GM19324 (cell line): ENCODE data around the gene AFDN.

Experiments used
- ATAC-seq: cut with Tn5 transposase; IDR thresholded peaks from one replicate; pipeline ENCODE4 v1.9.1; 2021; ENCODE audit warnings: mild to moderate bottlenecking, moderate library complexity; ENCODE audit not compliant: unreplicated experiment, low FRiP score

The AFDN gene

DNA sequence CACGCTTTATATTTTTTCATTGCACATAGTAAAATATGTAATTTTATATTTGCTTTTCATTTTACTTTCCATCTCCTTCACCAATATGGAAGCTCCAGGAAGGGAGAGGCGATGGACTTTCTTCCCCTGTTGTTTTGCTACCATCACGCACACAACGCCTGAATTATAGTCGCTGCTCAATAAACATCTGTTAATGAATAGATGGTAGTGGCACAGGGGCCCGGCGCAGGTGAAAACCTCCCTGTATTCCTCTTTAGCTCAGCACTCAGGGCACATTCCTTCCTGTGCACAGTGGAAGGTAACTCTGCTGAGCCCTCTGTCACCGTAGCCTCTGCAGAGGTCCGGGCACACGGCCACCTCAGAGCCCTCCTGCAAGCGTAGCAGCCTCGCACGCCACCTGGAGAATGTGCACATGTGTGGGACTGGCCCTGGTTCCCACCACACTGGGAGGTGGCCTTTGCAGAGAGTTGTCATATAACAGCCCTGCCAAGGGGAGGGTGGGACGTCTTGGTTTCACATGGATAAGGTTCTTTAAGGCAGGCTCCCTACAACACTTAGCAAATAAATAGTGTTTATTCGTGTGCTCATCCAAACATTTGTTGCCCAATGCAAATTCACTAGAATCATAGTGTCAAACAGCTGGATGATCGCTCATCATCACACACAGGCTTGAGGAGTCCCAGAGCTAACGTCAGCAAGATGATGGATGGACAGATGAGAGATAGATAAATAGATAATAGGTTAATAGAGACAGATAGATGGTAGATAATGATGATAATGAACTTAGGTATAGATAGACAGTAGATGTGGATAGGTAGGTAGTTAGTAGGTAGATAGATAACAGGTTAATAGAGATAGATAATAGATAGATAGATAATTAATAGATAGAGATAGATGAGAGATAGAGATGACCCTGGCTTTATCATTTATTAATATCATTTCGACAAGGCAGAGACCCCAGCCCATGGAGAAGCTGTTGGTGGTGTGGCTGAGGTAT, 32.3 kb upstream of the AFDN start:
- ATAC-seq, result no peak

DNA sequence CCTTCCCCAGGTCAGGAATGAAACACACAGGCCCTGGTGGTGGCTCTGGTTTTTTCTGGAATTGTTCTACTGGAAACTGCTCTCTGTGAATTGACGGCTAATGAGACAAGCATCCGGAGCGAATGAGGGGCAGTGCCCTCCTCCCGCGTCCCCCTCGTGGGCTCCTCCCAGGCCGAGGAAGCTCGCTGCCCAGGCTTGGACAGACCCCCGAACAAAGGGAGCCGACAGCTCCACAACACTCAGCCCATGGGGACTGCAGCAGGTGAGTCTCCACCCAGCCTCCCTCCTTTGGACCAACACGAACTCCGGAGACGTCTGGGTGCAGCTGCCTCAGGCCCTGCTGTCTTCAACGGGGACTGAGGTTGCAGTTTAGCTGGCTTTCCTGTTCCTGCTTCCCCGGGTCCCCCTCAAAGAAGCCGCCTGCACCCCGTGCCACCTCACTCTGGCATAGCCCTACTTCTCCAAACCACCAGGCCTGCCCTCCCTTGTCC, 31.3 kb upstream of the AFDN start:
- ATAC-seq, result no peak

DNA sequence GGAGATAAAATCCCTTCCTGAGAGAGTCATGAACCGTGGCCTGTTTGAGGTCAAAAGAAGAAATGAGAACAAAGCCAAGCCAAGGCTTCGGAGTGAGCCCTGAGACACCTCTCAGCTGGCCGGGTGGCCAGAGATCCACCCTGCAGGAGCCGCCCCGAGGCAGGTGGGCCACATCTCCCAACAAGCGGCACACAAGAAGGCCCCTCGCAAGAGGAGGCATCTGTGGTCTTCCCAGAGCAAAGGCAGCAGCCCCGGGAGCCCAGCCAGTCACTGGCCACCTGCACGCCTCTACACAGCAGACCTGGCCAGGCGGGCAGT, 30.9 kb upstream of the AFDN start:
- no peak for ATAC-seq

DNA sequence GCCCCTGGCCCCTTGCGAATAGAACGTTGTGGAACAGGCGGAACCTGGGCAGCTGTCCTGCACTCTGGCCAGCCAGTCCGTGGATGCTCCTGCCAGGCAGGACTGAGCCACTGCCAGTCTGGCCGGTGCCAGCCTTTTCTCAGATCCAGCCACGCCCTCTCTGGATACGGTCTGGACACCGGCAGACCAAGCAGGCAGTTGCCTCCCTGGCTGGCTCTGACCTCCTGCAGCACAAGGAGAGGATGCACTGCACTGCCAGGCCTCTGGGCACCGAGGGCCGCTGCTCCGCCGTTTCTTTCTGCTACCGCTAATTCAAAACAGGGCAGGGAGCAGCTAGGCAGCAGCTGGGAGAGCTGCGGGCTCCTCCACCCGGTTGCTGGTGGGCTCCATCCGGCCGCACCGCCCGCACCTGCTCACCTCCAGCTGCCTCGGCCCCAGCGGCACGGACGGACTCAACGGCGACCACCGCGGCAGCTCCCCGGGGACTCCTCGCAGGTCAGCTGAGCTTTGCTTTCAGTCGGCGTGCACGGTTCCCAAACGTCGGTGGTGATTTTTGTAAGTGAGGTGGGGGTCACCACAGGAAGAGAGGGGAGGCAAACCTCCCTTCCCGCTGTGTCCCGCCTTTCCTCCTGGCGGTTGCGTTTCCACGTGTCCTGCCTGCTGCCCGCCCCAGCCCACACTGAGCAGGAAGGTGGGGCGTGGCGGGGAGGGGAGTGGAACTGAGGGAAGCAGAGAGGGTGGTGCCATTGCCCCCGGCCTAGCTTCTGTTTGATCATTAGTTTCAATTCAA, 30.3 kb upstream of the AFDN start:
- ATAC-seq, result no peak

DNA sequence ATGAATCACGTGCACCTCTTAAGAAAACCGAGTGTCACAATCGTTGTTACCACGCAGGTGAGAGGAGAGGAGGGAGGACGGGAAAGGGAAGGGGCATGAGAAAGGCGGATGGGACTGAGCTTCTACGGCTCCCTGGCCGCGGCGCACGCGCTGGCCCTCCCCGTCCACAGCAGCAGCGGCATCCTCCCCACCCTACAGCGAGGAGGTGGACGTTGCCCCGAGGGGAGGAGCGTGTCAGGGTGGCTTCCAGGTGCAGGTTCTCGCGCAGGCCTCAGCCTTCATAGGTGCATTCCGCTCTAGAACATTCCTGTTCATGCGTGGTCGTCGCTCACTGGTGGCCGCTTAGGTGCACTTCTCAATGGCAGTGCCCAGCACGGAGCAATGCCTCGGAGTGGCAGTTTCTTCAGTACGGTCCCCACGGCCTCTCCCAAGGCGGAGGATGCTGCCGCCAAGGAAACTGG, 29.7 kb upstream of the AFDN start:
- no peak for ATAC-seq

DNA sequence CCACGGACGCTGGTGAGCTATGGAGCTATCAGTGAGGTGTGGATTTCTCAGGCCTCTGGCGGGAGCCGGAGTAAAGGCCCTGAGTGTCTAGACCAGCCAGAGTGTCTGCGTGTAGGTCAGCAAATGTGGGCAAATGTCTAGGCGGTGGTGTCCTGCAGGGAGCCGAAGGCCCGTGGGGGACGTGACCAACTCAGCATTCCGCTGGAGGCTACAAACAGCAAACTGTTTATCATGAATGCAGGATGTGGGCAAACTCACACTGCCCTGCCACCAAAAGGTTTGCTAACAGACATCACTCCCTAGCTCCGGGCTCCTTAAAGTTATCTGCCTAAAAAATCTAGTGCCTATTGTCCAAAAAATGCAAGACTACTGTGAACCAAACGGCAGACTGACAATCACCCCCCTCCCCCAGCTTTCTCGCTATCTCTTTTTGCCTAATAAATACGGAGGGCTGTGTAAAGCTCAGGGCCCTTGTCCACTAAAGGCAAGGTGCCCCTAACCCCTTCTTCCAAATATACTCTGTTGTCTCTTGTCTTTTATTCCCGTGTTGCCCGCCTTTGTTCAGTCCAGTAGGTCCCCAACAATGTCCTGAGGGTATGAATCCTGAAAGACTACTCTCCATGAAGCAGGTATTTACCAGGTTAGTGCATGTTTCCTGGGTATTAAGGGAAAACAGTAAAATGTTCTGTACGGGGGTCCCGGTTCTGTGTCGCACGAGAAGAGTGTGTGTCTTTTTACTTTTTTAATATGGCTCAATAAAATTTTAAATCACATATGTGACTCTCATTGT, 29.0 kb upstream of the AFDN start:
- no peak for ATAC-seq

DNA sequence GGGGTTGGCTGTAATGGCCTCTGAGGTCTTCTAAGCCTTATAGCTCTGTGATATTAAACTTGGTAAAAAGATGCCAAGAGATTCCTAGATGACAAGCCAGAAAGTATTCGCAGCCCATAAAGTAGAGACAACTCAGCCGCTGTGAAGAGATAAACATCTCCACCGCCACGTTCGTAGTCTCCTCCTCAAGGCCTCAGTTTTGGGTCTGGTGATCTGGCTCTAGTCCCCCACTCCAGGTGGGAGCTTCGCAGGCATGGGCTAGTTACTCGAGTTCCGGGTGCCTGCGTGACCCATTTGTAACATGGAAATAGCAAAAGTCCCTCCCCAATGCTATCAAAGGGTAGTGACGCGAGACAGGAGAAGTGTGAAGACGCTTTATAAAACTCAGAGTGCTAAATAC, 28.3 kb upstream of the AFDN start:
- no peak for ATAC-seq

DNA sequence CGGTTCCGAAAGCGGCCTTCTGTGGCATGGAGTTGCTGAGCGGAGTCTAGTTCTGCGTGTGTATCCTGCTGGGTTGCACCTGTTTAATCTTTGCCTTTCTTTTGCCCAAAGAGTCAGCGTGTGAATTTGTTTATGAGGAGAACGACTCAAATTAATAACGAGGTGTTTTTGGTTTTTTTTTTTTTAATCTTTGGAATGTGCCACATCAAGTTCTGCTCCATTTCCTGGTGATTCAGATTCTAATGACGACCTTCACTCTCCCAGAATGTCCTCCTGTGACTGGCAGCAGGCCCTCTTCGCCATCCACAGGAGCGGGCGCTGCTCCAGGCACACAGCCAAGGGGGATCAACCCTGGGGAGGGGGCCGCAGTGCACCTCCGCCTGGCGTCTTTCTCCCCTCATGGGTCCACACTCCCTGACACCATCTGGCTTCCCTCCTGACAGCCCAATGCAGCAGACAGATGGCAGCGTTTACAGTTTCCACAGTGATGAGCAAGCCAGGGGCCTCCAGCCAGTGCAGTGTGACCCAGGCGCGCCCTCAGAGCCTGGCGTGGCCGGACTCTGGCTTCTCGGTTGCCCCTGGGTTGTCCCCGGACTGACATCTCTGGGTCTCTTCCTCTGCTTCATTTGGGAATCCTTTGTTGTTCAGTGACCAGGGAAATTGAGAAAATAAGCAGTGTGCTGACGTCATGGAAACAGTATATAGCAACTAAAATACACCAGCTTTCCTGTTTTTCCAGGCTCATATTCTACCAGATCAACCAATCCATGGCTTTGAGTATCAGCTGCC, 27.5 kb upstream of the AFDN start:
- no peak for ATAC-seq

DNA sequence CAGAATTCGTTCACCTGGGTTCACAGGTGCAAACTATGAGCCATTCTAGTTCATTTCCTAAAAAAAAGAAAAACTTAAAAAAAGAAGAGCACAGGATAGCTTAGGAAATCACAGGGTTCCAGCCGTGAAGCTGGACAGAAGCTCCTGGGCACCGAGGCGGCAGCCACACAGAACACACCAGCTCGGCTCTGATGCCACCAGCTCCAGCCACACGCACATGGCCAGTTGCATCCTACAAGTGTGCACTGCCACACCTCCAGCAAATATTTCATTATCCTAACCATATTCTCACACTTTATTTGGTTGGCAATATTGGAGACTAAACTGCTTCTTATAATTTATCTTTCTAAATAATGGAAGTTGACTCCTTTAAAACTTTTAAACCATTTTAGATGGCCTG, 26.2 kb upstream of the AFDN start:
- ATAC-seq, result no peak

DNA sequence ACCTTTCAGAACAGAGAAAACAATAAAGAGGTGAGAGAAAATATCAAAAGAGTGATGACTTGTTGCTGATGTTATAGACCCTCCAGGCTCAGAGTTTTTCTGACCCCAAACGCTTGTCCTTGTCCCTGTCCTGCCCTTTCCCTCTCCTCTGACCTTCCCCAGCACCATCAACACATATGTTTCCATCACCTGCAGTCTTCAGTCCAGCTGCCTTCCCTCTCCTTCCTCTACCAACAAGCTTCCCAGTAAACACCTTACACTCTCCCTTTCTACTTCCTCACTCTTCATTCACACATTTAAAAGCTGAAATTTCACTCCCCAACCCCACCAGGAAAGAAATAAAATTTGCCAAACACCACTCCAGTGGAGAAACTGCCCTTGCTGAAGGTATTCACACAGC, 25.4 kb upstream of the AFDN start:
- no peak for ATAC-seq

DNA sequence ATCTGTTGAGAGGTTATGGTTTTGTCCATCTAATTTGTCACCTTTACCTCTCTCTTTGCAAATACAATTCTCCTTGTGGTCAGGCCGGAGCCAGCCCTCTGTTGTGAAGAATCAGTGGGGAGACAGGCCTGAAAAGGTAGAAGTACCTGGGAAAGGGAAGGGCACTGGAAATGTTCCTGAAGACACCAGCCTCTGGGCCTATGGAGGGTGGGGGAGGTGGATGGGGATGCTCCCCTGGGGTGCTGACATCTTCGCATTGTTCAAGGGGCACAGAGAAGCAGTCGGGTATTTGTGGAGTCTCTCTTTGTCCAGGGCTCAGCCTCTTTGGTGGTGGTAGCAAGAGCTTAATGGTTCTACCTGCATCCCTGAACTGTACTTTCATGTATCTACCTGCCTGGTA, 24.4 kb upstream of the AFDN start:
- ATAC-seq, result no peak

DNA sequence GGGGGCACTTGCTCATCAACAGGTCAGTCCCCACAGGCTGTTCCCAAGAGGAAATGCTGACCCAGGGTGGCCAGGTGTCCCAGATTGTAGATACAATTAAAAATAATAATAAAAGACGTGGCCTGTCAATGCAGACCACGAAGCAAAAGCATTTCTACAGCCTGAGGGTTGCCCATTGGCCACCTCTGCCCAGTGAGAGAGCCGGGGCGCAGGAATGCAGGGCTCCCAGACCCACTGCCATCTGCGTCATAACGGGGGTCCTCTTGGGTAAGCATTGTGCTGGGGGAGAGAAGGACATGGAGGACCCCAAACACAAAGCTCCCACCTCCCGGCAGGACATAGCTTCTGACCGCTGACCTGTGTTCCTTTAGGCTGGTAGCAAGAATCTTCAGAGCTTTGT, 22.9 kb upstream of the AFDN start:
- ATAC-seq, result no peak

DNA sequence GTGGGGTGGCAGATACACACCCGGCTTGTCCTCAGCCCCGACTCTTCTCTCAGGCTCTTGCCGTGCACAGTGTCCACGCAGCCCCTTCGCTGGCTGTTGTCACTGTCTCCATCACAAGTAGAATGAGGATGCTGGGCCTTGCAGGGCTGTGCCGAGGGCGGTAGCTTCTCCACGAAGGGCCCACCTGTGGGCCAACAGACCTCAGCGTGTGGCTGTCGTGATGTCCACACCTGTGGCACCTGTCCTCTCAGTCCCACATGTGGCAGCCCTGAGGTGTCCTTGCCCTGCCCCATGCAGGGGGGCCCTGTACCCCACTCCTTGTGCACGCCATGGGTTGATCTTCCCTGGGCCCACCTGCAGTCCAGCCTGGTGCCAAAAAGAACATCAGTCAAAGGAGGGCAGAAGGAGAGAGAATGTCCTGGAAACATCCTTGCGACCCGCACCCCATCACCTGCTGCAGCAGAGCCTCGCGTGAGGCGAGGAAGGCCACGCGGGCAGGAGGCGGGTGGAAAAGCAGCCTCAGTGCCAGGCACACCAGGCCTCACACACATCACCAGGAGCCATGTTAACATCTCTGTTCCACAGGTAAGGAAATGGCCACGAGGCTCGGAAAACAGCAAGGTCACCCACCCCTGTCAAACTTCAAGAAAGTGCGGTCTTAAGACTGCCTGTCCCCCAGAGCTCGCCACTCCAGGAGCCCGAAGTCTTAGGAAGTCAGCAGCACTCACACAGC, 22.3 kb upstream of the AFDN start:
- no peak for ATAC-seq

DNA sequence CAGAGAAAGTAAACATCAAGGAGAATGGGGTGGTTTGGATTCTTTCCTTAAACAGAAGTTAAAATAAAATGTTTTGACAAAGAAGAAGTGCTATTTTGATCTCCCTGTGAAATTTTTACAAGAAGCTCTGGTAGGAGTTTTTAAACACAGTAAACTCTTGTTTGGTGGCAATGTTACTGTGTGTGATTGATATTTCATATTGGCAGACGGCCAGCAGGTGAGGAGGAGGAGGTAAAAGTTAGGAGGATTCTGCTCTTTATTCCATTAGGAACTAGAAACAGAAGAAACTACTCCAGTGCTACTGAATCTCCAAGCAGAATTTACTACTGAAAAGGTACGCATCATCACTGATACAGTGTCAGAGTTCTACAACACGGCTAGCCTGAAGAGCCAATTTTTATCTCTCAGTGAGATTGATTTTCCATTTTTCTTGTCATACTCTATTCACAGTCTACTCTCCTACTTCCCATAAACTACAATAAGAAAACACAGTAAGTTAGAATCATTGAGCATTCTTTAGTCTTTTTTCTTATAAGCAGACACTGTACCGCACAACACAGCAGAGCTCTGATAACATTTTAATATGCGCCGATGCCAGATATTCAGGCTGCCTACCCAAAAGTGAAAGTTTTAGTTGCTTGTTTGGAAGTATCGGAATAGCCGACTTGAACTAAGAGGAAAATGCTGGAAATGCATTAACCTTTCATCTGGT, 21.2 kb upstream of the AFDN start:
- no peak for ATAC-seq

DNA sequence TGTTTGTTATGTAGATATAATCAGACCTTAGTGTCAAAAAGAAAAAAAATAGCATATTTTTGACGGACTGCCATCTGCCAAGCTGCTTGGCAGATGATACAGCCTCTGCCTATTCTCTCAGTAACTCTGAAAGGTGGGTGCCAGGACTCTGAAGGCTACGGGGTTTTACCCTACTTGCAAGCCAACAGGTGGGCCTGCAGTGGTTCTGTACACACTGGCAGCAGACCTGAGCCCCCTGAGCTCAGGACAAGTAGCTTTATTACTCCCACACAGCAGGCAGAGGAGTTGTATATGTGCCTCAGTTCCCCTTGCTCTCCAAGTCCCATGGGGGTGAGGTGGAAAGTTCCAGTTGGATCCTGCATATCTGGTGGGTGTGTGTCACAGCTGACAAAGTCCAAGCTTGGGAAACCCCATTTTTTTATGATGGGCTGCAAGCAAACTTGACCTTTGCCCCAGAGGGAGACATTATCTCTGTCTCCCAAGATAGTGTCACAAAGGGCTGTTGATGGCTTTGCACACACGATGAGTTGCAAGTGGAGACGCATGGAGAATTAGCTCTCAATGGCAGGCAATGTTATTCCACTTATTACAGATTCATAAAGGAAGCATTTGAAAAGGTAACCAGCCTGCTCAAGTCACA, 20.5 kb upstream of the AFDN start:
- ATAC-seq, result no peak

DNA sequence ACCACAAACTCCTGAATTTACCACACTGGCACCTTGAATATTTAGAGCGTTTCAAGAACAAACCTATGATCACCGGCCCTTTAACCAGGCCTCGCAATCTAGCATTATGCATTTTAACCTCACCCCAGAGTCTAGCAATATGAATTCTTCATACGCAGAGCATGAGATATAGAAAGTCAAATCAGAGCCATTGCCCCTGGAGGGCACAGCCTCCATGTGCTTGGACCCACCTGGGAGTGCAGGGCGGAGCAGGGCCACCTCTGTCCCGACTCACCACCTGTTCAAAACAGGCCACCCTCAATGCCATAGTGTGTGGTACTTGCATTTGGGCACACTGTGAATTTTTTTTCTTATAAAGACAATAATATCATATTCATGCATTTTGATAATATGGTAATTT, 19.5 kb upstream of the AFDN start:
- no peak for ATAC-seq

DNA sequence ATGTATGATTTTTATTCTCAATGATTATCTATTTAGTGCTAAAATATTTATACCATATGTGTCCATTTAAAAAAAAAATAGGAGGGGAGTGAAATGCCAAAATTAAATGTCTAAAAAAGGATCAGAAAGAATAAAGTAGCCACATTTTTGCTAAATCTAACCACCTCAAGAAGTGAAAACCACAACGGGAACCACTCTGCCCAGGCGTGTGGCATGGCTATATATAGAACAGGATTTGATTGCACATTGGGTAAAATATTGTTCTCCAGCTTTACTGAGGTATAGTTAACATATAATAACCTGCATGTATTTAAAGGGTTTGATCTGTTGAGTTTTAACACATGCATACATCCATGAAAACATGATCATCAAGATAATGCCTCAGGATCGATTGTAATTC, 19.0 kb upstream of the AFDN start:
- no peak for ATAC-seq

DNA sequence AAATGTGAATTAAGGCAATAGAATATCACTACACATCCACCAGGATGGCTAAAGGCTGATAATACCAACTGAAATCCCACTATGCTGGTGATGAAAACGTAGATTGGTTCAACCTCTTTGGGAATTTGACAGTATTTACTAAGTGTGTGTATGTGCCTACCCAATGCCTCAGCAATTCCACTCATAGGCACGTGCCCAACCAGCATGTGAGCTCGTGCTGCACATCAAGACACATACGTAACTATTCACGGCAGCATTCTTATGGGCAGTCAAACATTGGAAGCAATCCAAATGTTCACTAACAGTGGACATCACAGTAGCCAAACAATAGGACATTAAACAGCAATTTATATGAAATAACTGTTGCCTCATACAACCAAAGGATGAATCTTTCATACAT, 15.7 kb upstream of the AFDN start:
- ATAC-seq, result no peak
